CD4-positive, alpha-beta T cell treated with Interleukin-4 for 1 hour (primary cell): ENCODE data around the gene GYS2.

Source experiments
- DNase-seq, 2 donors: peaks; one replicate each; pipeline ENCODE4 v3.0.0-alpha.2; 2020 to 2022

The GYS2 gene

GRCh38 chr12:21551841-21552465 is 52.7 kb downstream of the GYS2 start:
- no peak for DNase-seq

- no peak for DNase-seq
Measured at GRCh38 chr12:21547437-21547836, 57.2 kb downstream of the GYS2 start.

GRCh38 chr12:21546716-21547115 is 57.9 kb downstream of the GYS2 start:
- DNase-seq = no peak

GRCh38 chr12:21545557-21545956 is 59.1 kb downstream of the GYS2 start:
- no peak for DNase-seq

- DNase-seq = no peak
Measured at GRCh38 chr12:21543151-21543550, 61.5 kb downstream of the GYS2 start.

GRCh38 chr12:21542403-21542802 is 62.2 kb downstream of the GYS2 start:
- no peak for DNase-seq

- DNase-seq = no peak
Measured at GRCh38 chr12:21541773-21542172, 62.9 kb downstream of the GYS2 start.

GRCh38 chr12:21539797-21540196 is 64.8 kb downstream of the GYS2 start:
- DNase-seq = no peak

GRCh38 chr12:21538061-21538653 is 66.5 kb downstream of the GYS2 start:
- no peak for DNase-seq

GRCh38 chr12:21529456-21529855 is 75.2 kb downstream of the GYS2 start:
- no peak for DNase-seq

- no peak for DNase-seq
Measured at GRCh38 chr12:21528953-21529352, 75.7 kb downstream of the GYS2 start.

- peak; percentile 47 to 55 for DNase-seq
Measured at GRCh38 chr12:21527451-21528180, 77.0 kb downstream of the GYS2 start.

GRCh38 chr12:21526721-21527345 is 77.8 kb downstream of the GYS2 start:
- no peak for DNase-seq

GRCh38 chr12:21526053-21526452 is 78.6 kb downstream of the GYS2 start, which contains the start of gene SPX:
SPX (plus strand) TSS chr12:21526296; CDS start chr12:21526473, 177 bp downstream.
- DNase-seq = no peak

GRCh38 chr12:21523148-21523547 is 81.5 kb downstream of the GYS2 start:
- no peak for DNase-seq

GRCh38 chr12:21521541-21521940 is 83.1 kb downstream of the GYS2 start:
- no peak for DNase-seq

- no peak for DNase-seq
Measured at GRCh38 chr12:21518451-21518850, 86.2 kb downstream of the GYS2 start.

- DNase-seq = no peak
Measured at GRCh38 chr12:21516281-21516680, 88.4 kb downstream of the GYS2 start.

GRCh38 chr12:21509768-21510167 is 94.9 kb downstream of the GYS2 start:
- DNase-seq = peak in 1 of 2 donors; percentile 54

GRCh38 chr12:21507849-21508248 is 96.8 kb downstream of the GYS2 start:
- DNase-seq = no peak

GRCh38 chr12:21505888-21506287 is 98.8 kb downstream of the GYS2 start:
- no peak for DNase-seq

GRCh38 chr12:21502872-21503271 is 101.8 kb downstream of the GYS2 start:
- DNase-seq = no peak

- peak in 1 of 2 donors; percentile 45 for DNase-seq
Measured at GRCh38 chr12:21502164-21502496, 102.5 kb downstream of the GYS2 start.
